ENCODE results near the gene TRIM25.

- TF ChIP-seq, protein P1, sequence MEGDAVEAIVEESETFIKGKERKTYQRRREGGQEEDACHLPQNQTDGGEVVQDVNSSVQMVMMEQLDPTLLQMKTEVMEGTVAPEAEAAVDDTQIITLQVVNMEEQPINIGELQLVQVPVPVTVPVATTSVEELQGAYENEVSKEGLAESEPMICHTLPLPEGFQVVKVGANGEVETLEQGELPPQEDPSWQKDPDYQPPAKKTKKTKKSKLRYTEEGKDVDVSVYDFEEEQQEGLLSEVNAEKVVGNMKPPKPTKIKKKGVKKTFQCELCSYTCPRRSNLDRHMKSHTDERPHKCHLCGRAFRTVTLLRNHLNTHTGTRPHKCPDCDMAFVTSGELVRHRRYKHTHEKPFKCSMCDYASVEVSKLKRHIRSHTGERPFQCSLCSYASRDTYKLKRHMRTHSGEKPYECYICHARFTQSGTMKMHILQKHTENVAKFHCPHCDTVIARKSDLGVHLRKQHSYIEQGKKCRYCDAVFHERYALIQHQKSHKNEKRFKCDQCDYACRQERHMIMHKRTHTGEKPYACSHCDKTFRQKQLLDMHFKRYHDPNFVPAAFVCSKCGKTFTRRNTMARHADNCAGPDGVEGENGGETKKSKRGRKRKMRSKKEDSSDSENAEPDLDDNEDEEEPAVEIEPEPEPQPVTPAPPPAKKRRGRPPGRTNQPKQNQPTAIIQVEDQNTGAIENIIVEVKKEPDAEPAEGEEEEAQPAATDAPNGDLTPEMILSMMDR (IDR thresholded peaks at IDR 0.05), result no peak
- no peak for TF ChIP-seq POLR2A (IDR thresholded peaks at IDR 0.05)
Measured at GRCh38 chr17:56899403-56899802, 14.4 kb downstream of the TRIM25 start.

All from right lobe of liver (tissue), 4 donors.